Tibial artery (tissue), 4 donors: ENCODE results near the gene SUPT16H.

Experiments
- DNase-seq, 2 donors: peaks; one replicate each; pipeline ENCODE4 v3.0.0-alpha.2; 2019
- H3K27ac ChIP-seq, 2 donors: fragments of 200-600 bp; sonication (generic) in 1 of 2; 1 replicate in 1 of 2; 2 replicates in 1 of 2; pipeline ENCODE4 v1.5.1; 2018 to 2019; ENCODE audit warnings: mild to moderate bottlenecking in 1 of 2
- H3K27me3 ChIP-seq, 2 donors: fragments of 200-600 bp; sonication (generic) in 1 of 2; one replicate each; pipeline versions ENCODE4 v1.5.1 to v1.6.0; 2016 to 2019
- H3K36me3 ChIP-seq, 3 donors: fragments of 200-600 bp; sonication (generic) in 2 of 3; one replicate each; pipeline ENCODE4 v1.5.1; 2016 to 2019; ENCODE audit warnings: mild to moderate bottlenecking in 2 of 3
- H3K4me1 ChIP-seq, 4 donors: fragments of 200-600 bp; sonication (generic) in 2 of 4; 1 replicate in 3 of 4; 2 replicates in 1 of 4; pipeline ENCODE4 v1.5.1; 2016 to 2019
- H3K4me3 ChIP-seq, 2 donors: fragments of 200-600 bp; sonication (generic) in 1 of 2; 1 replicate in 1 of 2; 2 replicates in 1 of 2; pipeline ENCODE4 v1.5.1; 2018 to 2019; ENCODE audit warnings: mild to moderate bottlenecking in 2 of 2
- H3K9me3 ChIP-seq, 3 donors: fragments of 200-600 bp; sonication (generic) in 1 of 3; one replicate each; pipeline ENCODE4 v1.5.1; 2016 to 2019
- intact Hi-C: fragments of 100-400 bp; cut with DNase I; formaldehyde crosslinking; loops from one replicate; pipeline ENCODE4 v1.15.0; 2023; ENCODE audit warnings: low total_unique reads
- TF ChIP-seq, protein P1 (sequence below), 2 experiments: fragments of 200-600 bp in 1 of 2; fragments of 450-650 bp in 1 of 2; IDR thresholded peaks; one replicate each; pipeline ENCODE4 v1.5.1; 2017 to 2019; ENCODE audit warnings: antibody characterized with exemption in 2 of 2, mild to moderate bottlenecking in 1 of 2, moderate library complexity in 1 of 2

SUPT16H gene

DNA sequence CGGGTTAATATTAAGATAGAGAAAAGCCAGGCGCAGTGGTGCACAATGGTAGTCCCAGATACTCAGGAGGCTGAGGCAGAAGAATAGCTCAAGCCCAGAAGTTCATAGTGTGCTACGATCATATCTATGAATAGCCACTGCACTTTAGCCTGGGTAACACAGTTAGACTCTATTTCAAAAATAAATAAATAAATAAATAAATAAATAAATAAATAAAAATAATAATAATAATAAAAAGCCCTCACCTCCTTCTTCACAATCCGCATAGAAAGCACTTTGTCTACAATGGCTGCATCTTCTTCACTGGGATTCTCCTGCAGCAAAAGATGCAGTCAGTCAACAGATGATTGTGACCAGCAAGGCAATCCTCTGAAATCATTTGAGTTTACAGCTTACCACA, 31.5 kb upstream of the SUPT16H start:
- Histone ChIP-seq H3K27me3 (no peaks in the 10 kb centered on the region), H3K27ac (no peak overlapping the region), H3K4me1 (no peaks in the 10 kb centered on the region), H3K9me3 (no peaks in the 10 kb centered on the region), H3K36me3 (peaks cover 74 to 97% (median 80%) of the 10 kb centered on the region in 3 donors), H3K4me3 (no peak overlapping the region)
- DNase-seq = no peak
- intact Hi-C loops = no loop called here
- TF ChIP-seq, protein P1, sequence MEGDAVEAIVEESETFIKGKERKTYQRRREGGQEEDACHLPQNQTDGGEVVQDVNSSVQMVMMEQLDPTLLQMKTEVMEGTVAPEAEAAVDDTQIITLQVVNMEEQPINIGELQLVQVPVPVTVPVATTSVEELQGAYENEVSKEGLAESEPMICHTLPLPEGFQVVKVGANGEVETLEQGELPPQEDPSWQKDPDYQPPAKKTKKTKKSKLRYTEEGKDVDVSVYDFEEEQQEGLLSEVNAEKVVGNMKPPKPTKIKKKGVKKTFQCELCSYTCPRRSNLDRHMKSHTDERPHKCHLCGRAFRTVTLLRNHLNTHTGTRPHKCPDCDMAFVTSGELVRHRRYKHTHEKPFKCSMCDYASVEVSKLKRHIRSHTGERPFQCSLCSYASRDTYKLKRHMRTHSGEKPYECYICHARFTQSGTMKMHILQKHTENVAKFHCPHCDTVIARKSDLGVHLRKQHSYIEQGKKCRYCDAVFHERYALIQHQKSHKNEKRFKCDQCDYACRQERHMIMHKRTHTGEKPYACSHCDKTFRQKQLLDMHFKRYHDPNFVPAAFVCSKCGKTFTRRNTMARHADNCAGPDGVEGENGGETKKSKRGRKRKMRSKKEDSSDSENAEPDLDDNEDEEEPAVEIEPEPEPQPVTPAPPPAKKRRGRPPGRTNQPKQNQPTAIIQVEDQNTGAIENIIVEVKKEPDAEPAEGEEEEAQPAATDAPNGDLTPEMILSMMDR (IDR thresholded peaks at IDR 0.05) = no peak

DNA sequence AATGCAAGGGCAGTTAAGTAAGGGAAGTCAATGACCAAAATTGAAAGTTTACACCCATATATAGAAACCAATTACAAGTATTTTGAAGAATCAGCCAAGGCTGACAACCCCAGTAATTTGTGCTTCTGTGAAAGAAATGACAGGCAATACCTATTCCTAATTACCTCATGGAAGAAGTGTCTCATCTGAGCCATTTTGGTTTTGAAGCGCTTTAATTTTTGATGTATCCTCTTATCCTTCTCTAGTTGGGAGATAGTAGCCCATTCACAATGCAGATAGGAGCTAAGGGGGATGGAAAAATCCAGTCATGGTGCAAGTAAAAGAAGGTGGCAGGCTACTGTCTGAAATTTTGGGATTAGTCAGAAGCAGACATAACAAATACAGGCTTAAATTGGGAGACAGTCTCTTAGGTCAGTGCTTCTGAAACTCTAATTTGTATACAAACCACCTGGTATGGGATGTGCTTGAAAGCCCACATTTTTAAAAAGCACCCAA, 30.4 kb upstream of the SUPT16H start:
- H3K4me3 ChIP-seq = no peak overlapping the region
- intact Hi-C loops = no loop called here
- H3K9me3 ChIP-seq = no peaks in the 10 kb centered on the region
- DNase-seq = no peak
- peaks cover 74 to 97% (median 80%) of the 10 kb centered on the region in 3 donors for H3K36me3 ChIP-seq
- TF ChIP-seq, protein P1 (IDR thresholded peaks at IDR 0.05) = no peak
- no peak overlapping the region for H3K27ac ChIP-seq
- H3K4me1 ChIP-seq = no peaks in the 10 kb centered on the region
- no peaks in the 10 kb centered on the region for H3K27me3 ChIP-seq

GRCh38 chr14:21408147-21408546, 24.3 kb upstream of the SUPT16H start:
- DNase-seq = no peak
- Histone ChIP-seq H3K4me1 (no peaks in the 10 kb centered on the region), H3K36me3 (peaks cover 97 to 100% (median 99%) of the 10 kb centered on the region in 3 donors), H3K27ac (no peak overlapping the region), H3K27me3 (no peaks in the 10 kb centered on the region), H3K4me3 (no peak overlapping the region), H3K9me3 (no peaks in the 10 kb centered on the region)
- TF ChIP-seq, protein P1 (IDR thresholded peaks at IDR 0.05) = no peak
- intact Hi-C loops = no loop called here

- Histone ChIP-seq H3K4me1 (no peaks in the 10 kb centered on the region), H3K9me3 (no peaks in the 10 kb centered on the region), H3K27ac (no peak overlapping the region), H3K27me3 (no peaks in the 10 kb centered on the region), H3K36me3 (peaks cover 98 to 100% (median 99%) of the 10 kb centered on the region in 3 donors), H3K4me3 (no peak overlapping the region)
- intact Hi-C loops = no loop called here
- no peak for DNase-seq
- TF ChIP-seq, protein P1 (IDR thresholded peaks at IDR 0.05) = no peak
These were observed 22.4 kb upstream of the SUPT16H start for GRCh38 chr14:21406213-21406612.

GRCh38 chr14:21405097-21405496, 21.3 kb upstream of the SUPT16H start:
- H3K27ac ChIP-seq = no peak overlapping the region
- peaks cover 98 to 100% (median 99%) of the 10 kb centered on the region in 3 donors for H3K36me3 ChIP-seq
- no peaks in the 10 kb centered on the region for H3K27me3 ChIP-seq
- no peaks in the 10 kb centered on the region for H3K4me1 ChIP-seq
- no peak overlapping the region for H3K4me3 ChIP-seq
- TF ChIP-seq, protein P1 (IDR thresholded peaks at IDR 0.05) = no peak
- DNase-seq = no peak
- intact Hi-C loops = no loop called here
- H3K9me3 ChIP-seq = no peaks in the 10 kb centered on the region
